Aorta (tissue), 5 donors: Measurements from ENCODE around the gene UMAD1. TPM values are rescaled to one million over a fixed set of nuclear protein-coding genes. Genes with fewer than 3 reads are reported as not detected.
A peak's percentile ranks its signal among the peaks of the same experiment; 100 is the strongest.

ENCODE experiments used
- ATAC-seq: fragments of 200-7000 bp; cut with Tn5 transposase; one replicate; pipeline ENCODE4 v1.9.1; 2022; ENCODE audit warnings: moderate library complexity; ENCODE audit not compliant: low FRiP score
- DNase-seq, 2 donors: peaks; one replicate each; pipeline ENCODE4 v3.0.0-alpha.2; 2020
- H3K27ac ChIP-seq, 2 donors: one replicate each; pipeline ENCODE4 v1.5.1; 2013; ENCODE audit warnings: low read length in 2 of 2, mild to moderate bottlenecking in 2 of 2, moderate library complexity in 2 of 2, control low read depth in 1 of 2, inconsistent platforms in 1 of 2, low read depth in 1 of 2
- H3K27me3 ChIP-seq, 2 donors: one replicate each; pipeline ENCODE4 v1.6.1; 2013; ENCODE audit warnings: control low read depth in 1 of 2, low read length in 1 of 2, mild to moderate bottlenecking in 1 of 2, moderate library complexity in 1 of 2; ENCODE audit not compliant: insufficient read depth in 2 of 2, control insufficient read depth in 1 of 2
- H3K36me3 ChIP-seq, 2 donors: one replicate each; pipeline ENCODE4 v1.6.1; 2013; ENCODE audit warnings: control low read depth in 1 of 2, low read length in 1 of 2, mild to moderate bottlenecking in 1 of 2; ENCODE audit not compliant: insufficient read depth in 2 of 2, control insufficient read depth in 1 of 2
- H3K4me1 ChIP-seq, 2 donors: one replicate each; pipeline ENCODE4 v1.6.1; 2013; ENCODE audit warnings: low read length in 2 of 2, control low read depth in 1 of 2, mild to moderate bottlenecking in 1 of 2, moderate library complexity in 1 of 2; ENCODE audit not compliant: insufficient read depth in 2 of 2, control insufficient read depth in 1 of 2
- H3K4me3 ChIP-seq, 2 donors: one replicate each; pipeline ENCODE4 v1.5.1; 2013; ENCODE audit warnings: low read length in 2 of 2, control low read depth in 1 of 2, mild to moderate bottlenecking in 1 of 2
- H3K9me3 ChIP-seq: one replicate; pipeline ENCODE4 v1.6.1; 2013; ENCODE audit warnings: mild to moderate bottlenecking, low read length; ENCODE audit not compliant: control insufficient read depth
- WGBS, 2 donors: extraction: QIAGEN DNeasy Blood & Tissue Kit; methylation state at CpG; one replicate each; pipeline ENCODE4 v1.1.7; 2013; 5-methylcytosine and 5-hydroxymethylcytosine counted together
- intact Hi-C, 2 donors: fragments of 100-400 bp; cut with DNase I; formaldehyde crosslinking; loops; one replicate each; pipeline versions ENCODE4 v1.14.2 to v1.15.0; 2022
- polyA plus RNA-seq, 2 donors: library from polyadenylated mRNA; stranded (reverse); fragments of 200-250 nt; gene quantifications; one replicate each; pipeline ENCODE4 v1.2.3, GENCODE V29; 2013
- total RNA-seq, 2 donors: library from RNA; stranded (reverse); fragmentation: NEBNext Ultra II Directional; extraction: Animal tissue kit (Norgen Biotek cat#: 25700); gene quantifications; one replicate each; pipeline ENCODE4 v1.2.1, GENCODE V29; 2021
- donor health status: healthy with polysubstance abuse.
- donor health status: Bipolar disorder and iron deficiency.
- donor health status: DM: no; HTN: no; CAD: no.
- donor health status: DM: no; HTN: no; CAD: no.
- donor health status: DM: yes; HTN: yes; CAD: no.

Gene UMAD1
- total and polyA plus RNA-seq, 4 donors: 11.8 to 18.9 (median 15.5) TPM

- no peak for DNase-seq
- Histone ChIP-seq H3K27me3 (no peaks in the 10 kb centered on the region), H3K4me1 (peaks cover 3 to 5% of the 10 kb centered on the region in 2 donors), H3K9me3 (no peaks in the 10 kb centered on the region), H3K36me3 (no peaks in the 10 kb centered on the region), H3K27ac (no peak overlapping the region), H3K4me3 (no peak overlapping the region)
- intact Hi-C loops: loop anchor here (5.0 to 10.0 kb wide), 2 partner anchors 68 to 276 kb away; partner anchors contain the start of gene GLCCI1 (in 1 of the 2)
- 82 to 83% methylated on average over 4 of the region's 4 CpGs for WGBS, 2 donors
- no peak for ATAC-seq
Measured at GRCh38 chr7:7688956-7689355, 48.4 kb downstream of the UMAD1 start.

GRCh38 chr7:7693881-7694280 is 53.3 kb downstream of the UMAD1 start:
- Histone ChIP-seq H3K27me3 (no peaks in the 10 kb centered on the region), H3K27ac (no peak overlapping the region), H3K36me3 (no peaks in the 10 kb centered on the region), H3K9me3 (no peaks in the 10 kb centered on the region), H3K4me1 (peaks cover 7 to 13% of the 10 kb centered on the region in 2 donors), H3K4me3 (no peak overlapping the region)
- intact Hi-C loops: no loop called here
- no peak for DNase-seq
- no peak for ATAC-seq

- Histone ChIP-seq H3K4me3 (no peak overlapping the region), H3K27ac (no peak overlapping the region), H3K27me3 (no peaks in the 10 kb centered on the region), H3K36me3 (no peaks in the 10 kb centered on the region), H3K9me3 (no peaks in the 10 kb centered on the region), H3K4me1 (peaks cover 5 to 13% of the 10 kb centered on the region in 2 donors)
- DNase-seq (no peak), ATAC-seq (no peak)
- intact Hi-C loops: no loop called here
- 89 to 91% methylated on average over 3 of the region's 3 CpGs for whole genome bisulfite sequencing, 2 donors
Measured at GRCh38 chr7:7694542-7694941, 54.0 kb downstream of the UMAD1 start.

- 17 to 23% methylated on average over 5 of the region's 5 CpGs for WGBS, 2 donors
- Histone ChIP-seq H3K27ac (peak overlapping the region in 1 of 2 donors; percentile 18), H3K9me3 (no peaks in the 10 kb centered on the region), H3K27me3 (no peaks in the 10 kb centered on the region), H3K4me3 (no peak overlapping the region), H3K4me1 (peaks cover 5 to 16% of the 10 kb centered on the region in 2 donors), H3K36me3 (no peaks in the 10 kb centered on the region)
- ATAC-seq (peak; percentile 50), DNase-seq (no peak)
- intact Hi-C loops: no loop called here
Measured at GRCh38 chr7:7695111-7695817, 54.7 kb downstream of the UMAD1 start.

GRCh38 chr7:7696458-7697119 is 56.0 kb downstream of the UMAD1 start:
- Histone ChIP-seq H3K27me3 (no peaks in the 10 kb centered on the region), H3K4me3 (peak overlapping the region in 1 of 2 donors; percentile 34), H3K36me3 (no peaks in the 10 kb centered on the region), H3K9me3 (no peaks in the 10 kb centered on the region), H3K27ac (peak overlapping the region; percentile 19 to 62), H3K4me1 (peaks cover 5 to 17% of the 10 kb centered on the region in 2 donors)
- no peak for DNase-seq
- 12 to 16% methylated on average over 3 of the region's 3 CpGs for WGBS, 2 donors
- no peak for ATAC-seq
- intact Hi-C loops: no loop called here

GRCh38 chr7:7698930-7699329 is 58.4 kb downstream of the UMAD1 start:
- no peaks in the 10 kb centered on the region for H3K36me3 ChIP-seq
- no peaks in the 10 kb centered on the region for H3K27me3 ChIP-seq
- peaks cover 5 to 17% of the 10 kb centered on the region in 2 donors for H3K4me1 ChIP-seq
- H3K4me3 ChIP-seq: no peak overlapping the region
- H3K27ac ChIP-seq: peak overlapping the region in 1 of 2 donors; percentile 17
- no peaks in the 10 kb centered on the region for H3K9me3 ChIP-seq
- 48 to 49% methylated on average over 2 of the region's 2 CpGs for WGBS, 2 donors
- DNase-seq (peak in 1 of 2 donors; percentile 47), ATAC-seq (no peak)
- intact Hi-C loops: no loop called here

- intact Hi-C loops: no loop called here
- Histone ChIP-seq H3K27ac (peak overlapping the region in 1 of 2 donors; percentile 43), H3K36me3 (no peaks in the 10 kb centered on the region), H3K27me3 (no peaks in the 10 kb centered on the region), H3K4me1 (peaks cover 5 to 17% of the 10 kb centered on the region in 2 donors), H3K4me3 (no peak overlapping the region), H3K9me3 (no peaks in the 10 kb centered on the region)
- DNase-seq: no peak
- no peak for ATAC-seq
Measured at GRCh38 chr7:7699380-7699779, 58.8 kb downstream of the UMAD1 start.

- Histone ChIP-seq H3K27ac (peak overlapping the region in 1 of 2 donors; percentile 43), H3K36me3 (no peaks in the 10 kb centered on the region), H3K4me1 (peaks cover 4 to 16% of the 10 kb centered on the region in 2 donors), H3K27me3 (no peaks in the 10 kb centered on the region), H3K4me3 (no peak overlapping the region), H3K9me3 (no peaks in the 10 kb centered on the region)
- no peak for DNase-seq
- intact Hi-C loops: no loop called here
- no peak for ATAC-seq
Measured at GRCh38 chr7:7699970-7700369, 59.4 kb downstream of the UMAD1 start.

- Histone ChIP-seq H3K4me1 (peaks cover 0 to 7% of the 10 kb centered on the region in 2 donors), H3K4me3 (no peak overlapping the region), H3K27me3 (no peaks in the 10 kb centered on the region), H3K36me3 (no peaks in the 10 kb centered on the region), H3K9me3 (no peaks in the 10 kb centered on the region), H3K27ac (no peak overlapping the region)
- intact Hi-C loops: no loop called here
- DNase-seq (no peak), ATAC-seq (no peak)
- 96 to 99% methylated on average over 1 of the region's 1 CpG for WGBS, 2 donors
Measured at GRCh38 chr7:7701527-7701926, 61.0 kb downstream of the UMAD1 start.
